A673 (cell line): ENCODE results near the gene PXK.

Experiments used
- CTCF ChIP-seq: fragments of 300-800, 200-600 bp; sonication (generic); conservative IDR thresholded peaks from 2 replicates; pipeline ENCODE4 v1.5.1; 2017; ENCODE audit warnings: low read depth, mild to moderate bottlenecking, antibody characterized with exemption, low read length, moderate library complexity, mixed read lengths
- EZH2 ChIP-seq: fragments of 200-600 bp; sonication (generic); IDR thresholded peaks from 2 replicates; pipeline ENCODE4 v1.6.1; 2017; ENCODE audit warnings: borderline replicate concordance, low read depth, mild to moderate bottlenecking, mixed read lengths, antibody characterized with exemption, low read length; ENCODE audit not compliant: poor library complexity, severe bottlenecking

- no peak for TF ChIP-seq CTCF
- TF ChIP-seq EZH2 = no peak
Observed at GRCh38 chr3:58299075-58299474, 33.6 kb upstream of the PXK start.
